NCI-H2196 treated with DMSO at 0.1 percent for 48 hours (cell line): ENCODE data around the gene PPARG.
"Not testable (repeated sequence)": the region's sequence is repeated elsewhere in the genome, so short reads cannot be mapped to it uniquely, and the experiment has no call there.

Source experiments
- DNase-seq: peaks from one replicate; lab custom pipeline; 2025; ENCODE audit not compliant: unreplicated experiment; lab: John Stamatoyannopoulos, UW

The PPARG gene

GRCh38 chr3:12288182-12289129, at the start of gene PPARG:
TSS of gene PPARG (plus strand) at chr3:12289070. CDS start at chr3:12379712, 90,642 bp downstream.
- no peak for DNase-seq

- DNase-seq: no peak
Measured at GRCh38 chr3:12239301-12239700, 49.6 kb upstream of the PPARG start.

- DNase-seq: no peak
Measured at GRCh38 chr3:12242772-12243171, 46.1 kb upstream of the PPARG start.

- no peak for DNase-seq
Measured at GRCh38 chr3:12246497-12247163, 42.2 kb upstream of the PPARG start.

- DNase-seq: no peak
Measured at GRCh38 chr3:12247411-12247810, 41.5 kb upstream of the PPARG start.

GRCh38 chr3:12249519-12249918, 39.4 kb upstream of the PPARG start:
- DNase-seq: no peak

- DNase-seq: no peak
Measured at GRCh38 chr3:12252889-12253288, 36.0 kb upstream of the PPARG start.

GRCh38 chr3:12253516-12254343, 35.1 kb upstream of the PPARG start:
- no peak for DNase-seq

GRCh38 chr3:12255393-12255792, 33.5 kb upstream of the PPARG start:
- DNase-seq: no peak

GRCh38 chr3:12258911-12259310, 30.0 kb upstream of the PPARG start:
- no peak for DNase-seq

GRCh38 chr3:12262173-12262572, 26.7 kb upstream of the PPARG start:
- not testable (repeated sequence) for DNase-seq

- no peak for DNase-seq
Measured at GRCh38 chr3:12265508-12265907, 23.4 kb upstream of the PPARG start.

GRCh38 chr3:12266038-12266437, 22.8 kb upstream of the PPARG start:
- DNase-seq: no peak

- DNase-seq: no peak
Measured at GRCh38 chr3:12267376-12268030, 21.4 kb upstream of the PPARG start.

GRCh38 chr3:12268049-12268735, 20.7 kb upstream of the PPARG start:
- DNase-seq: no peak

GRCh38 chr3:12270976-12271375, 17.9 kb upstream of the PPARG start:
- DNase-seq: no peak

GRCh38 chr3:12273045-12273695, 15.7 kb upstream of the PPARG start:
- DNase-seq: no peak

- DNase-seq: no peak
Measured at GRCh38 chr3:12275974-12276650, 12.8 kb upstream of the PPARG start.

- DNase-seq: not testable (repeated sequence)
Measured at GRCh38 chr3:12276827-12277226, 12.0 kb upstream of the PPARG start.
